H1 (cell line): ENCODE results near the gene PRXL2A. TPM values are rescaled to one million over a fixed set of nuclear protein-coding genes. Genes with fewer than 3 reads are reported as not detected.

ENCODE experiments used
- CTCF ChIA-PET: fragments of 300-600 bp; sonication (Branson Sonifier 250); formaldehyde crosslinking; loops from one replicate; lab custom pipeline; 2021; ENCODE audit not compliant: partially characterized antibody; lab: Charles Lee
- POLR2A ChIA-PET: fragments of 300-600 bp; sonication (Branson Sonifier 250); formaldehyde crosslinking; loops from one replicate; lab custom pipeline; 2021; ENCODE audit warnings: inconsistent platforms; ENCODE audit not compliant: partially characterized antibody; lab: Charles Lee
- DNase-seq, 2 experiments: peaks; one replicate each; pipeline versions ENCODE4 v3.0.0 to v3.0.0-alpha.2; 2010 to 2022; ENCODE audit warnings: low spot score in 2 of 2, low read depth in 1 of 2, mixed read lengths in 1 of 2
- FAIRE-seq: peaks from 2 replicates; lab custom pipeline; 2011; peaks lifted over from hg19 to GRCh38; lab: Jason Lieb, UNC
- H2AFZ ChIP-seq: 2 replicates; pipeline ENCODE4 v1.8.1; 2012; ENCODE audit warnings: low read length, inconsistent platforms
- H2AK5ac ChIP-seq: 2 replicates; pipeline ENCODE4 v1.6.1; 2013; ENCODE audit warnings: low read depth, low read length
- H2BK120ac ChIP-seq: replicated peaks from 2 replicates; pipeline ENCODE3; 2013; ENCODE audit warnings: low read depth, low read length, inconsistent platforms
- H2BK12ac ChIP-seq: 2 replicates; pipeline ENCODE4 v1.6.1; 2013; ENCODE audit warnings: low read depth, low read length
- H2BK15ac ChIP-seq: 2 replicates; pipeline ENCODE4 v1.6.1; 2013; ENCODE audit warnings: low read length
- H2BK20ac ChIP-seq: 2 replicates; pipeline ENCODE4 v1.6.1; 2013; ENCODE audit warnings: low read length
- H2BK5ac ChIP-seq: 2 replicates; pipeline ENCODE4 v1.6.1; 2013; ENCODE audit warnings: low read depth, low read length
- H3K14ac ChIP-seq: 2 replicates; pipeline ENCODE4 v1.6.1; 2013; ENCODE audit warnings: inconsistent platforms; ENCODE audit not compliant: insufficient read length
- H3K18ac ChIP-seq: 2 replicates; pipeline ENCODE4 v1.6.1; 2013; ENCODE audit warnings: low read length; ENCODE audit errors: extremely low read depth
- H3K23ac ChIP-seq: 2 replicates; pipeline ENCODE4 v1.6.1; 2013; ENCODE audit warnings: inconsistent platforms; ENCODE audit not compliant: insufficient read length
- H3K23me2 ChIP-seq: 2 replicates; pipeline ENCODE4 v1.6.1; 2013; ENCODE audit warnings: low read depth, low read length
- H3K27ac ChIP-seq: 2 replicates; pipeline ENCODE4 v1.6.1; 2011; ENCODE audit warnings: low read depth, low read length, inconsistent platforms
- H3K27me3 ChIP-seq, 4 experiments: replicated peaks in 1 of 4; 1 replicate in 1 of 4; 2 replicates in 3 of 4; pipeline versions ENCODE4 v1.6.1 to v1.8.1; 2011 to 2013; ENCODE audit warnings: low read length in 3 of 4, mild to moderate bottlenecking in 3 of 4, inconsistent platforms in 2 of 4, mixed read lengths in 2 of 4, moderate library complexity in 1 of 4; ENCODE audit not compliant: control insufficient read depth in 3 of 4, insufficient read depth in 3 of 4; ENCODE audit errors: extremely low read depth in 1 of 4
- H3K36me3 ChIP-seq, 4 experiments: 2 replicates each; pipeline versions ENCODE4 v1.6.1 to v1.8.1; 2011 to 2013; ENCODE audit warnings: mild to moderate bottlenecking in 4 of 4, low read length in 3 of 4, moderate library complexity in 2 of 4, control low read depth in 1 of 4, inconsistent platforms in 1 of 4; ENCODE audit not compliant: insufficient read depth in 4 of 4, control insufficient read depth in 2 of 4
- H3K4ac ChIP-seq: replicated peaks from 2 replicates; pipeline ENCODE3; 2013; ENCODE audit warnings: low read length, low read depth, mixed read lengths, inconsistent platforms; ENCODE audit not compliant: insufficient read length
- H3K4me1 ChIP-seq, 4 experiments: replicated peaks in 1 of 4; 1 replicate in 1 of 4; 2 replicates in 3 of 4; pipeline versions ENCODE4 v1.6.1 to v1.8.1; 2011 to 2013; ENCODE audit warnings: low read length in 3 of 4, inconsistent platforms in 2 of 4, mixed read lengths in 1 of 4; ENCODE audit not compliant: insufficient read depth in 4 of 4, control insufficient read depth in 3 of 4
- H3K4me2 ChIP-seq, 2 experiments: 2 replicates each; pipeline versions ENCODE4 v1.6.1 to v1.8.1; 2011 to 2013; ENCODE audit warnings: low read depth in 2 of 2, low read length in 2 of 2, control low read depth in 1 of 2, inconsistent platforms in 1 of 2, mild to moderate bottlenecking in 1 of 2; ENCODE audit not compliant: insufficient read depth in 1 of 2
- H3K4me3 ChIP-seq, 4 experiments: fragments of 200-600, 300-600 bp in 1 of 4; sonication (generic), shearing (Covaris generic), sonication (Bioruptor Twin) in 1 of 4; 2 replicates each; pipeline versions ENCODE4 v1.5.1 to v1.8.1; 2011 to 2016; ENCODE audit warnings: low read length in 4 of 4, low read depth in 3 of 4, control low read depth in 2 of 4, inconsistent platforms in 2 of 4, mild to moderate bottlenecking in 2 of 4, mixed read lengths in 1 of 4, moderate library complexity in 1 of 4; ENCODE audit not compliant: insufficient read depth in 2 of 4; ENCODE audit errors: extremely low read depth in 1 of 4
- H3K56ac ChIP-seq: replicated peaks from 2 replicates; pipeline ENCODE3; 2013; ENCODE audit warnings: low read depth, mild to moderate bottlenecking, mixed read lengths, low read length, inconsistent platforms; ENCODE audit not compliant: insufficient read length
- H3K79me1 ChIP-seq: 2 replicates; pipeline ENCODE4 v1.6.1; 2013; ENCODE audit warnings: low read depth, low read length, control low read depth
- H3K79me2 ChIP-seq, 2 experiments: 2 replicates each; pipeline versions ENCODE4 v1.6.1 to v1.8.1; 2012 to 2013; ENCODE audit warnings: low read length in 2 of 2, mild to moderate bottlenecking in 2 of 2, inconsistent platforms in 1 of 2; ENCODE audit not compliant: insufficient read depth in 2 of 2, control insufficient read depth in 1 of 2
- H3K9ac ChIP-seq, 4 experiments: replicated peaks in 1 of 4; 1 replicate in 1 of 4; 2 replicates in 3 of 4; pipeline versions ENCODE4 v1.6.1 to v1.8.1; 2011 to 2013; ENCODE audit warnings: low read depth in 3 of 4, low read length in 3 of 4, control low read depth in 2 of 4, mild to moderate bottlenecking in 2 of 4, moderate library complexity in 2 of 4, inconsistent platforms in 1 of 4; ENCODE audit errors: extremely low read depth in 1 of 4
- H3K9me3 ChIP-seq, 2 experiments: 2 replicates each; pipeline versions ENCODE4 v1.6.1 to v1.8.1; 2012 to 2013; ENCODE audit warnings: mild to moderate bottlenecking in 2 of 2, moderate library complexity in 2 of 2, control low read depth in 1 of 2, inconsistent platforms in 1 of 2, low read depth in 1 of 2, low read length in 1 of 2, mixed read lengths in 1 of 2; ENCODE audit not compliant: insufficient read depth in 2 of 2
- H4K20me1 ChIP-seq, 2 experiments: replicated peaks in 1 of 2; 2 replicates each; pipeline versions ENCODE3 to v1.8.1; 2011 to 2013; ENCODE audit warnings: inconsistent platforms in 2 of 2, low read length in 2 of 2, mild to moderate bottlenecking in 1 of 2; ENCODE audit not compliant: insufficient read depth in 2 of 2, control insufficient read depth in 1 of 2
- H4K5ac ChIP-seq: 2 replicates; pipeline ENCODE4 v1.6.1; 2013; ENCODE audit warnings: low read length, low read depth, mixed read lengths, inconsistent platforms; ENCODE audit not compliant: insufficient read length
- H4K8ac ChIP-seq: 2 replicates; pipeline ENCODE4 v1.8.0; 2013; ENCODE audit warnings: mild to moderate bottlenecking, moderate library complexity, low read length, inconsistent platforms; ENCODE audit not compliant: insufficient read depth; ENCODE audit errors: extremely low read depth
- H4K91ac ChIP-seq: replicated peaks from 2 replicates; pipeline ENCODE3; 2013; ENCODE audit warnings: low read length, mixed read lengths, inconsistent platforms; ENCODE audit not compliant: insufficient read length
- ATF3 ChIP-seq: IDR thresholded peaks from 2 replicates; pipeline ENCODE4 v1.6.1; 2011; ENCODE audit warnings: low read depth, mild to moderate bottlenecking, low read length; ENCODE audit not compliant: insufficient read depth
- BCL11A ChIP-seq, 2 experiments: IDR thresholded peaks; one replicate each; pipeline ENCODE4 v1.6.1; 2011; ENCODE audit warnings: low read depth in 2 of 2, low read length in 2 of 2, mild to moderate bottlenecking in 2 of 2
- EZH2 ChIP-seq: fragments of 200-600 bp; sonication (generic); IDR thresholded peaks from 2 replicates; pipeline ENCODE4 v1.7.1; 2012; ENCODE audit warnings: low read depth, mild to moderate bottlenecking, moderate library complexity, low read length, inconsistent platforms; ENCODE audit not compliant: severe bottlenecking
- GABPA ChIP-seq: IDR thresholded peaks from 2 replicates; pipeline ENCODE4 v1.6.1; 2011; ENCODE audit warnings: mild to moderate bottlenecking, low read length, moderate library complexity, borderline replicate concordance; ENCODE audit not compliant: insufficient read depth
- HDAC2 ChIP-seq, 2 experiments: fragments of 300-600 bp in 1 of 2; sonication (generic) in 1 of 2; IDR thresholded peaks; 2 replicates each; pipeline ENCODE4 v1.6.1; 2011 to 2012; ENCODE audit warnings: low read depth in 2 of 2, low read length in 2 of 2, mild to moderate bottlenecking in 2 of 2, moderate library complexity in 2 of 2, borderline replicate concordance in 1 of 2, inconsistent platforms in 1 of 2
- KDM5A ChIP-seq: fragments of 200-600 bp; IDR thresholded peaks from 2 replicates; pipeline ENCODE4 v1.7.1; 2012; ENCODE audit warnings: mild to moderate bottlenecking, low read length, inconsistent platforms, mixed read lengths
- MAFK ChIP-seq: IDR thresholded peaks from 2 replicates; pipeline ENCODE4 v1.6.1; 2012; ENCODE audit warnings: low read depth, mild to moderate bottlenecking, improper control_type of control experiment, low read length
- POLR2A ChIP-seq, 2 experiments: IDR thresholded peaks; 1 replicate in 1 of 2; 2 replicates in 1 of 2; pipeline ENCODE4 v1.6.1; 2011; ENCODE audit warnings: low read depth in 2 of 2, low read length in 2 of 2, mild to moderate bottlenecking in 2 of 2; ENCODE audit errors: control extremely low read depth in 1 of 2
- RBBP5 ChIP-seq: IDR thresholded peaks from 2 replicates; pipeline ENCODE4 v1.7.1; 2012; ENCODE audit warnings: low read depth, mild to moderate bottlenecking, inconsistent platforms, low read length, moderate library complexity, borderline replicate concordance
- RFX5 ChIP-seq: IDR thresholded peaks from 2 replicates; pipeline ENCODE4 v1.6.1; 2011; ENCODE audit warnings: low read depth, low read length, improper control_type of control experiment, borderline replicate concordance
- RXRA ChIP-seq: IDR thresholded peaks from 2 replicates; pipeline ENCODE4 v1.6.1; 2011; ENCODE audit warnings: low read depth, mild to moderate bottlenecking, low read length, moderate library complexity; ENCODE audit not compliant: insufficient read depth
- SIRT6 ChIP-seq: IDR thresholded peaks from one replicate; pipeline ENCODE4 v1.7.1; 2012; ENCODE audit warnings: low read length, inconsistent platforms
- TAF1 ChIP-seq: IDR thresholded peaks from 2 replicates; pipeline ENCODE4 v1.6.1; 2011; ENCODE audit warnings: mild to moderate bottlenecking, low read depth, low read length
- TCF12 ChIP-seq: IDR thresholded peaks from 2 replicates; pipeline ENCODE4 v1.6.1; 2011; ENCODE audit warnings: low read depth, mild to moderate bottlenecking, low read length
- ZNF274 ChIP-seq: IDR thresholded peaks from 2 replicates; pipeline ENCODE4 v1.7.0; 2012; ENCODE audit warnings: low read length, borderline replicate concordance; ENCODE audit errors: extremely low read depth
- polyA plus RNA-seq, 7 experiments: library from polyadenylated mRNA; depleted of rRNA in 3 of 7; stranded (reverse) in 5 of 7; unstranded in 2 of 7; fragments of >200 nt in 5 of 7; fragments of 200-250 nt in 2 of 7; gene quantifications; 1 replicate in 5 of 7; 2 replicates in 1 of 7; 4 replicates in 1 of 7; pipeline versions ENCODE4 v1.2.1 to v1.2.3, GENCODE V29; 2011 to 2013; ENCODE audit warnings: missing spikeins in 2 of 7, mixed read lengths in 2 of 7
- total RNA-seq: library from RNA; stranded (reverse); fragmentation: NEBNext Ultra II Directional; extraction: Animal tissue kit (Norgen Biotek cat#: 25700); gene quantifications from 2 replicates; pipeline ENCODE4 v1.2.1, GENCODE V29; 2021

PRXL2A gene
- total and polyA plus RNA-seq, 2 of the 8 experiments (the other 6 are each of a cell fraction or from before 2014, with no cell fraction given), result 13.4 to 58.3 TPM

GRCh38 chr10:80484676-80485075, 76.3 kb downstream of the PRXL2A start:
- CTCF ChIA-PET, result interaction anchor here (0.9 to 5.1 kb wide), 6 partner anchors 12 to 41 kb away, joined by 3 to 42 read pairs (median 3); no protein-coding TSS in a partner anchor
- TF ChIP-seq BCL11A (IDR thresholded peaks at IDR 0.05; ENCODE audit: low read depth in 2 of 2, low read length in 2 of 2) (no peak), RBBP5 (no peak), MAFK (no peak), ATF3 (no peak), RXRA (no peak), EZH2 (no peak), POLR2A (IDR thresholded peaks at IDR 0.05; ENCODE audit: control extremely low read depth in 1 of 2, low read depth in 2 of 2, low read length in 2 of 2) (no peak), RFX5 (no peak), SIRT6 (no peak), TCF12 (no peak), ZNF274 (no peak), KDM5A (no peak), GABPA (no peak), TAF1 (no peak), HDAC2 (IDR thresholded peaks at IDR 0.05; ENCODE audit: borderline replicate concordance in 1 of 2, low read depth in 2 of 2, low read length in 2 of 2) (no peak)

More at GRCh38 chr10:80484676-80485075, 76.3 kb downstream of the PRXL2A start:
- Histone ChIP-seq H2AK5ac (no peak overlapping the region), H3K27ac (no peak overlapping the region), H3K14ac (no peak overlapping the region), H3K23me2 (no peaks in the 10 kb centered on the region), H4K8ac (no peak overlapping the region), H3K4me3 (no peak overlapping the region), H3K36me3 (peaks cover 0 to 3% (median 1%) of the 10 kb centered on the region in 4 experiments; a peak in 2 of 8 replicates), H3K4me1 (peaks cover 12 to 20% (median 17%) of the 10 kb centered on the region in 4 experiments), H2BK5ac (no peak overlapping the region), H3K9ac (no peak overlapping the region), H3K56ac (no peak overlapping the region), H3K27me3 (no peaks in the 10 kb centered on the region), H4K20me1 (peaks cover 7 to 23% of the 10 kb centered on the region in 2 experiments), H2AFZ (no peak overlapping the region), H2BK20ac (no peak overlapping the region), H3K18ac (no peak overlapping the region), H2BK12ac (no peak overlapping the region), H3K79me2 (peaks cover 1 to 71% of the 10 kb centered on the region in 2 experiments; a peak in 3 of 4 replicates), H2BK120ac (no peak overlapping the region), H3K79me1 (peaks cover 28% of the 10 kb centered on the region), H4K91ac (no peak overlapping the region), H3K4me2 (no peak overlapping the region), H3K9me3 (no peaks in the 10 kb centered on the region), H2BK15ac (no peak overlapping the region), H3K4ac (no peak overlapping the region), H3K23ac (no peak overlapping the region), H4K5ac (no peak overlapping the region)
- no peak for FAIRE-seq
- no peak for DNase-seq
- POLR2A ChIA-PET, result interaction anchor here (0.6 to 1.0 kb wide), 2 partner anchors 13 to 20 kb away, joined by 3 read pairs; no protein-coding TSS in a partner anchor
